HEK293 (cell line): ENCODE data around the gene LCN2.

Experiments
- CTCF ChIA-PET: fragments of 350-600 bp; formaldehyde crosslinking; extraction: SDS; loops from one replicate; lab custom pipeline; 2021; ENCODE audit warnings: antibody characterized with exemption; lab: Yijun Ruan, JAX
- POLR2A ChIA-PET: fragments of 300-600 bp; formaldehyde crosslinking; extraction: SDS; loops from one replicate; lab custom pipeline; 2020; ENCODE audit warnings: antibody characterized with exemption, inconsistent platforms; lab: Yijun Ruan, JAX
- H3K27ac ChIP-seq: fragments of 200-500 bp; sonication (Bioruptor generic); 2 replicates; pipeline ENCODE4 v1.5.1; 2014; ENCODE audit warnings: low read depth, low read length, control low read depth, inconsistent platforms; ENCODE audit errors: extremely low read depth
- H3K36me3 ChIP-seq, 2 experiments: fragments of 200-500 bp in 1 of 2; sonication (Bioruptor generic) in 1 of 2; 1 replicate in 1 of 2; 2 replicates in 1 of 2; pipeline ENCODE4 v1.5.1; 2014 to 2017; ENCODE audit warnings: inconsistent platforms in 2 of 2, low read length in 2 of 2; ENCODE audit not compliant: control insufficient read depth in 2 of 2, insufficient read depth in 1 of 2
- H3K4me1 ChIP-seq: fragments of 200-500 bp; sonication (Bioruptor generic); 2 replicates; pipeline ENCODE4 v1.5.1; 2014; ENCODE audit warnings: mild to moderate bottlenecking, low read length, inconsistent platforms; ENCODE audit not compliant: control insufficient read depth, insufficient read depth
- H3K4me3 ChIP-seq: 2 replicates; pipeline ENCODE4 v1.5.1; 2011; ENCODE audit warnings: low read depth, mild to moderate bottlenecking, control low read depth, low read length, moderate library complexity
- H3K9me3 ChIP-seq: fragments of 200-500 bp; sonication (Bioruptor generic); 2 replicates; pipeline ENCODE4 v1.5.1; 2014; ENCODE audit warnings: low read depth, low read length, inconsistent platforms; ENCODE audit not compliant: control insufficient read depth, insufficient read depth
- EGR2 ChIP-seq: fragments of 450-650 bp; formaldehyde crosslinking; IDR thresholded peaks from 2 replicates; pipeline ENCODE4 v1.5.1; 2016; ENCODE audit warnings: low read depth, missing biosample characterization, missing genetic modification characterization
- IKZF3 ChIP-seq: fragments of 450-650 bp; IDR thresholded peaks from 2 replicates; pipeline ENCODE4 v1.5.0; 2018; ENCODE audit warnings: missing biosample characterization, mild to moderate bottlenecking, missing genetic modification characterization, moderate library complexity
- KLF8 ChIP-seq: fragments of 450-650 bp; formaldehyde crosslinking; IDR thresholded peaks from 2 replicates; pipeline ENCODE4 v1.5.1; 2016; ENCODE audit warnings: missing biosample characterization, missing genetic modification characterization
- MEIS1 ChIP-seq: sonication (generic); formaldehyde crosslinking; IDR thresholded peaks from 2 replicates; pipeline ENCODE4 v1.8.1; 2022; ENCODE audit warnings: missing genetic modification reagents, mild to moderate bottlenecking, borderline replicate concordance
- PRDM4 ChIP-seq: fragments of 450-650 bp; formaldehyde crosslinking; IDR thresholded peaks from 2 replicates; pipeline ENCODE4 v1.5.1; 2017; ENCODE audit warnings: missing biosample characterization, missing genetic modification characterization
- TCF7L2 ChIP-seq: IDR thresholded peaks from 2 replicates; pipeline ENCODE4 v1.6.1; 2011; ENCODE audit warnings: low read depth, mild to moderate bottlenecking, inconsistent platforms, low read length, moderate library complexity, borderline replicate concordance
- ZBTB20 ChIP-seq: fragments of 450-650 bp; formaldehyde crosslinking; IDR thresholded peaks from 2 replicates; pipeline ENCODE4 v1.5.1; 2016; ENCODE audit warnings: missing biosample characterization, missing genetic modification characterization
- ZFHX2 ChIP-seq: fragments of 450-650 bp; formaldehyde crosslinking; conservative IDR thresholded peaks from 2 replicates; pipeline ENCODE4 v1.5.1; 2016; ENCODE audit warnings: missing biosample characterization, missing genetic modification characterization
- ZNF121 ChIP-seq: fragments of 450-650 bp; formaldehyde crosslinking; IDR thresholded peaks from 2 replicates; pipeline ENCODE4 v1.5.1; 2016; ENCODE audit warnings: missing biosample characterization, missing genetic modification characterization
- ZNF133 ChIP-seq: fragments of 450-650 bp; formaldehyde crosslinking; IDR thresholded peaks from 2 replicates; pipeline ENCODE4 v1.5.1; 2016; ENCODE audit warnings: missing biosample characterization, missing genetic modification characterization
- ZNF138 ChIP-seq: fragments of 450-650 bp; formaldehyde crosslinking; IDR thresholded peaks from 2 replicates; pipeline ENCODE4 v1.5.1; 2016; ENCODE audit warnings: missing biosample characterization, missing genetic modification characterization, borderline replicate concordance
- ZNF146 ChIP-seq: fragments of 450-650 bp; formaldehyde crosslinking; IDR thresholded peaks from 2 replicates; pipeline ENCODE4 v1.5.1; 2016; ENCODE audit warnings: missing biosample characterization, missing genetic modification characterization
- ZNF184 ChIP-seq: fragments of 450-650 bp; IDR thresholded peaks from 2 replicates; pipeline ENCODE4 v1.5.1; 2018; ENCODE audit warnings: missing biosample characterization, mild to moderate bottlenecking, missing genetic modification characterization
- ZNF211 ChIP-seq: fragments of 450-650 bp; formaldehyde crosslinking; IDR thresholded peaks from 2 replicates; pipeline ENCODE4 v1.5.1; 2016; ENCODE audit warnings: low read depth, missing biosample characterization, missing genetic modification characterization
- ZNF274 ChIP-seq, 2 experiments: fragments of 200-500 bp in 1 of 2; fragments of 450-650 bp in 1 of 2; sonication (Bioruptor generic) in 1 of 2; formaldehyde crosslinking in 1 of 2; IDR thresholded peaks; 2 replicates each; pipeline versions ENCODE4 v1.5.1 to v1.6.1; 2014 to 2016; ENCODE audit warnings: borderline replicate concordance in 1 of 2, inconsistent platforms in 1 of 2, low read length in 1 of 2, missing biosample characterization in 1 of 2, missing genetic modification characterization in 1 of 2
- ZNF335 ChIP-seq: fragments of 450-650 bp; formaldehyde crosslinking; conservative IDR thresholded peaks from 2 replicates; pipeline ENCODE4 v1.5.1; 2016; ENCODE audit warnings: missing biosample characterization, missing genetic modification characterization
- ZNF664 ChIP-seq: fragments of 450-650 bp; formaldehyde crosslinking; IDR thresholded peaks from 2 replicates; pipeline ENCODE4 v1.5.1; 2016; ENCODE audit warnings: missing biosample characterization, missing genetic modification characterization
- ZNF670 ChIP-seq: fragments of 450-650 bp; formaldehyde crosslinking; IDR thresholded peaks from 2 replicates; pipeline ENCODE4 v1.5.1; 2016; ENCODE audit warnings: missing biosample characterization, missing genetic modification characterization, low read depth
- ZNF704 ChIP-seq: fragments of 450-650 bp; formaldehyde crosslinking; IDR thresholded peaks from 2 replicates; pipeline ENCODE4 v1.5.1; 2016; ENCODE audit warnings: missing biosample characterization, missing genetic modification characterization
- ZNF776 ChIP-seq: fragments of 450-650 bp; formaldehyde crosslinking; IDR thresholded peaks from 2 replicates; pipeline ENCODE4 v1.5.0; 2017; ENCODE audit warnings: missing biosample characterization, missing genetic modification characterization, borderline replicate concordance
- ZNF837 ChIP-seq: fragments of 450-650 bp; formaldehyde crosslinking; IDR thresholded peaks from 2 replicates; pipeline ENCODE4 v1.5.1; 2016; ENCODE audit warnings: missing biosample characterization, missing genetic modification characterization
- ZNF843 ChIP-seq: fragments of 450-650 bp; formaldehyde crosslinking; IDR thresholded peaks from 2 replicates; pipeline ENCODE4 v1.5.1; 2016; ENCODE audit warnings: missing biosample characterization, missing genetic modification characterization
- TF ChIP-seq, protein P1 (sequence below): fragments of 450-650 bp; formaldehyde crosslinking; IDR thresholded peaks from 2 replicates; pipeline ENCODE4 v1.5.0; 2017; ENCODE audit warnings: missing biosample characterization, missing genetic modification characterization, borderline replicate concordance
- TF ChIP-seq, protein P2 (sequence below): fragments of 450-650 bp; formaldehyde crosslinking; IDR thresholded peaks from 2 replicates; pipeline ENCODE4; 2016; ENCODE audit warnings: missing biosample characterization, missing genetic modification characterization
- TF ChIP-seq, protein P3 (sequence below): fragments of 450-650 bp; formaldehyde crosslinking; optimal IDR thresholded peaks from 2 replicates; pipeline ENCODE3; 2016; ENCODE audit warnings: missing biosample characterization, mild to moderate bottlenecking, missing genetic modification characterization

LCN2 gene

DNA sequence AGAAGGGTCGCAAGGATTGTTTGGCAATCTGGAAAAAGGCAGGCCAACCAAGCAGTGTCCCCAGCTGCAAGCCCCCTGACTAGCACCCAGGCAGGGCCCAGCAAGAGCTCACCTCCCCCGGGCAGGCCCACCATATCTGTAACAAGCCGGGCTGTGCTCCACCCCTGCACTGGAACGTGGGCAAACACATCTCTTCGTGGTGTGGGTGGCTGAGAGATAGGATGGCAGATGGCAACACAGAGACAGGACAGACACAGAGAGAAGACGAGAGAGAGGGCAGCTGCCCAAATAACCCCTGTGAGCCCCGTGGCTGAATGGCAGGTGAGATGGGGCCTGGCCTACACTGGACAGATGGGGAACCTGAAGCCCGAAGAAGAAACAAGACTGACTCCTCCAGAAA, 20.2 kb downstream of the LCN2 start:
- Histone ChIP-seq H3K27ac (no peak overlapping the region), H3K9me3 (no peaks in the 10 kb centered on the region), H3K4me3 (no peak overlapping the region), H3K4me1 (no peaks in the 10 kb centered on the region), H3K36me3 (peaks cover 0 to 57% of the 10 kb centered on the region in 2 experiments; a peak in 2 of 3 replicates)
- TF ChIP-seq ZNF138 (tag by site-specific recombination), result no peak
- TF ChIP-seq EGR2 (tag by site-specific recombination), result peak; percentile 81
- no peak for TF ChIP-seq ZNF335
- no peak for TF ChIP-seq ZNF211 (tag by site-specific recombination)
- TF ChIP-seq, protein P1, sequence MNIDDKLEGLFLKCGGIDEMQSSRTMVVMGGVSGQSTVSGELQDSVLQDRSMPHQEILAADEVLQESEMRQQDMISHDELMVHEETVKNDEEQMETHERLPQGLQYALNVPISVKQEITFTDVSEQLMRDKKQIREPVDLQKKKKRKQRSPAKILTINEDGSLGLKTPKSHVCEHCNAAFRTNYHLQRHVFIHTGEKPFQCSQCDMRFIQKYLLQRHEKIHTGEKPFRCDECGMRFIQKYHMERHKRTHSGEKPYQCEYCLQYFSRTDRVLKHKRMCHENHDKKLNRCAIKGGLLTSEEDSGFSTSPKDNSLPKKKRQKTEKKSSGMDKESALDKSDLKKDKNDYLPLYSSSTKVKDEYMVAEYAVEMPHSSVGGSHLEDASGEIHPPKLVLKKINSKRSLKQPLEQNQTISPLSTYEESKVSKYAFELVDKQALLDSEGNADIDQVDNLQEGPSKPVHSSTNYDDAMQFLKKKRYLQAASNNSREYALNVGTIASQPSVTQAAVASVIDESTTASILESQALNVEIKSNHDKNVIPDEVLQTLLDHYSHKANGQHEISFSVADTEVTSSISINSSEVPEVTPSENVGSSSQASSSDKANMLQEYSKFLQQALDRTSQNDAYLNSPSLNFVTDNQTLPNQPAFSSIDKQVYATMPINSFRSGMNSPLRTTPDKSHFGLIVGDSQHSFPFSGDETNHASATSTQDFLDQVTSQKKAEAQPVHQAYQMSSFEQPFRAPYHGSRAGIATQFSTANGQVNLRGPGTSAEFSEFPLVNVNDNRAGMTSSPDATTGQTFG, result no peak
- TF ChIP-seq MEIS1 (CRISPR knock-in tag), result no peak
- peak; percentile 42; the same call in 1 of the 2 replicates for TF ChIP-seq ZFHX2 (tag by site-specific recombination)
- no peak for TF ChIP-seq ZNF184 (tag by site-specific recombination)
- no peak for TF ChIP-seq ZBTB20 (tag by site-specific recombination)
- no peak for TF ChIP-seq ZNF670
- TF ChIP-seq, protein P2, sequence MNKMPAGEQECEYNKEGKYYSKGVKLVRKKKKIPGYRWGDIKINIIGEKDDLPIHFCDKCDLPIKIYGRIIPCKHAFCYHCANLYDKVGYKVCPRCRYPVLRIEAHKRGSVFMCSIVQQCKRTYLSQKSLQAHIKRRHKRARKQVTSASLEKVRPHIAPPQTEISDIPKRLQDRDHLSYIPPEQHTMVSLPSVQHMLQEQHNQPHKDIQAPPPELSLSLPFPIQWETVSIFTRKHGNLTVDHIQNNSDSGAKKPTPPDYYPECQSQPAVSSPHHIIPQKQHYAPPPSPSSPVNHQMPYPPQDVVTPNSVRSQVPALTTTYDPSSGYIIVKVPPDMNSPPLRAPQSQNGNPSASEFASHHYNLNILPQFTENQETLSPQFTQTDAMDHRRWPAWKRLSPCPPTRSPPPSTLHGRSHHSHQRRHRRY (tag by site-specific recombination), result no peak
- ChIA-PET CTCF (interaction anchor here (0.6 kb wide), 1 partner anchor 22 kb away, joined by 3 read pairs; no protein-coding TSS in a partner anchor), POLR2A (interaction anchor here (1.2 kb wide), 1 partner anchor 8 kb away, joined by 6 read pairs; no protein-coding TSS in a partner anchor)

- peaks cover 0 to 56% of the 10 kb centered on the region in 2 experiments; a peak in 2 of 3 replicates for H3K36me3 ChIP-seq
- TF ChIP-seq ZNF843 (tag by site-specific recombination), result no peak
- TF ChIP-seq ZNF837 (tag by site-specific recombination), result no peak
- TF ChIP-seq, protein P3, sequence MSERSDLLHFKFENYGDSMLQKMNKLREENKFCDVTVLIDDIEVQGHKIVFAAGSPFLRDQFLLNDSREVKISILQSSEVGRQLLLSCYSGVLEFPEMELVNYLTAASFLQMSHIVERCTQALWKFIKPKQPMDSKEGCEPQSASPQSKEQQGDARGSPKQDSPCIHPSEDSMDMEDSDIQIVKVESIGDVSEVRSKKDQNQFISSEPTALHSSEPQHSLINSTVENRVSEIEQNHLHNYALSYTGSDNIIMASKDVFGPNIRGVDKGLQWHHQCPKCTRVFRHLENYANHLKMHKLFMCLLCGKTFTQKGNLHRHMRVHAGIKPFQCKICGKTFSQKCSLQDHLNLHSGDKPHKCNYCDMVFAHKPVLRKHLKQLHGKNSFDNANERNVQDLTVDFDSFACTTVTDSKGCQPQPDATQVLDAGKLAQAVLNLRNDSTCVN (tag by site-specific recombination), result no peak
- no peak for TF ChIP-seq ZNF146 (tag by site-specific recombination)
- TF ChIP-seq ZNF121, result no peak
- no peak for TF ChIP-seq ZNF274 (IDR thresholded peaks at IDR 0.05; ENCODE audit: low read length)
- no peak for TF ChIP-seq ZNF274 (tag by site-specific recombination; IDR thresholded peaks at IDR 0.05; ENCODE audit: borderline replicate concordance)
- no peak for TF ChIP-seq ZNF704
- no peak for TF ChIP-seq IKZF3
- no peak for TF ChIP-seq ZNF776 (tag by site-specific recombination)
- TF ChIP-seq PRDM4 (tag by site-specific recombination), result no peak
- no peak for TF ChIP-seq KLF8 (tag by site-specific recombination)
- TF ChIP-seq TCF7L2, result no peak
- TF ChIP-seq ZNF133 (tag by site-specific recombination), result no peak
- no peak for TF ChIP-seq ZNF664 (tag by site-specific recombination)
- CTCF ChIA-PET, result interaction anchor here (0.6 to 1.2 kb wide), 2 partner anchors 19 to 23 kb away, joined by 3 read pairs; no protein-coding TSS in a partner anchor
Measured at GRCh38 chr9:128169925-128170324, 20.7 kb downstream of the LCN2 start.

More at GRCh38 chr9:128169925-128170324, 20.7 kb downstream of the LCN2 start:
- POLR2A ChIA-PET, result interaction anchor here (1.2 kb wide), 1 partner anchor 8 kb away, joined by 6 read pairs; no protein-coding TSS in a partner anchor
- Histone ChIP-seq H3K27ac (no peak overlapping the region), H3K4me1 (no peaks in the 10 kb centered on the region), H3K4me3 (no peak overlapping the region), H3K9me3 (no peaks in the 10 kb centered on the region)
